Spleen (tissue), 7 donors: ENCODE measurements around the gene COL9A3.

Experiments
- CTCF ChIP-seq, 11 experiments: fragments of 200-600 bp in 7 of 11; fragments of 450-650 bp in 4 of 11; sonication (generic) in 4 of 11; IDR thresholded peaks in 8 of 11; conservative IDR thresholded peaks in 3 of 11; 1 replicate in 7 of 11; 2 replicates in 4 of 11; pipeline versions ENCODE4 v1.4.0 to v1.8.0; 2016 to 2021; ENCODE audit warnings: antibody characterized with exemption in 11 of 11, inconsistent platforms in 4 of 11, mild to moderate bottlenecking in 1 of 11
- POLR2AphosphoS5 ChIP-seq, 3 donors: sonication (generic); formaldehyde crosslinking; IDR thresholded peaks; one replicate each; pipeline ENCODE4 v1.5.1; 2017; ENCODE audit warnings: antibody characterized with exemption in 3 of 3
- donor health status: DM: no; HTN: no; CAD: no; lungs with moderate emphysema.
- donor health status: DM: no; HTN: no; CAD: no.
- donor health status: DM: no; HTN: no; CAD: no.

GRCh38 chr20:62834967-62835730, 18.3 kb downstream of the COL9A3 start:
- no peak for TF ChIP-seq CTCF (IDR thresholded peaks at IDR 0.05 in 8 of 11, conservative IDR thresholded peaks at IDR 0.05 in 3 of 11)
- TF ChIP-seq POLR2AphosphoS5 (IDR thresholded peaks at IDR 0.05): no peak
